Panc1 (cell line): ENCODE data around the gene NFKB1.

Experiments used
- POLR2AphosphoS5 ChIP-seq: IDR thresholded peaks from 2 replicates; pipeline ENCODE4 v1.6.1; 2012; ENCODE audit warnings: mild to moderate bottlenecking, low read depth, low read length, moderate library complexity
- TF ChIP-seq, protein P1 (sequence below): fragments of 450-650 bp; IDR thresholded peaks from 2 replicates; pipeline ENCODE4 v1.5.1; 2017; ENCODE audit warnings: mild to moderate bottlenecking

DNA sequence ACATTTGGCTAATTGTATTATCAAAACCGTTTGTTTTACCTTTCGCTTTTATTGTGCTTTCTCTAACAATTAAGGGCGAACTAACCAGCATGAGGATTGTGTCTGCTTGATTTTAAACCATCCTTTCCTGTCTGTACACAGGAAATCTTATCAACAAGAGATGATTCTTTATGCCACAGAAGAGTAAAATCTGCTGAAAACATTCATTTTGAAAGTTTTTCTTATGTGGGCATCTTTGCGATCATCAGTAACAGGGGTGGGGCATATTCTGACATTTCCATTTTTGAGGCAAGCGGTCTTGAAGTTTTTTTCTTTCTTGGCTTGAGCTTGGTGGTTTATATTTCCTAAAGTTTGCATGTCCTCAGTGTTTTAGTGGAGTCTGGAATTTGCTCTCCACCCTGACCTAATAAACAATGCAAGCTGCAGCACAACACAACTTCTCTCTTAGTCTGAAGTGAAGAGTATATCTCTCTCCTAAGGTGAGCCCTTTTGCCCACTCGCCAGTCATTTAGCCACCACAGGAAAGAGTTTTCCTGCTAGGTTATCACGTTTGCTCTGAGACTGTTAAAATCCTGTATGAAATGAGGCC is 26.6 kb downstream of the NFKB1 start:
- TF ChIP-seq, protein P1, sequence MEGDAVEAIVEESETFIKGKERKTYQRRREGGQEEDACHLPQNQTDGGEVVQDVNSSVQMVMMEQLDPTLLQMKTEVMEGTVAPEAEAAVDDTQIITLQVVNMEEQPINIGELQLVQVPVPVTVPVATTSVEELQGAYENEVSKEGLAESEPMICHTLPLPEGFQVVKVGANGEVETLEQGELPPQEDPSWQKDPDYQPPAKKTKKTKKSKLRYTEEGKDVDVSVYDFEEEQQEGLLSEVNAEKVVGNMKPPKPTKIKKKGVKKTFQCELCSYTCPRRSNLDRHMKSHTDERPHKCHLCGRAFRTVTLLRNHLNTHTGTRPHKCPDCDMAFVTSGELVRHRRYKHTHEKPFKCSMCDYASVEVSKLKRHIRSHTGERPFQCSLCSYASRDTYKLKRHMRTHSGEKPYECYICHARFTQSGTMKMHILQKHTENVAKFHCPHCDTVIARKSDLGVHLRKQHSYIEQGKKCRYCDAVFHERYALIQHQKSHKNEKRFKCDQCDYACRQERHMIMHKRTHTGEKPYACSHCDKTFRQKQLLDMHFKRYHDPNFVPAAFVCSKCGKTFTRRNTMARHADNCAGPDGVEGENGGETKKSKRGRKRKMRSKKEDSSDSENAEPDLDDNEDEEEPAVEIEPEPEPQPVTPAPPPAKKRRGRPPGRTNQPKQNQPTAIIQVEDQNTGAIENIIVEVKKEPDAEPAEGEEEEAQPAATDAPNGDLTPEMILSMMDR = no peak
- no peak for TF ChIP-seq POLR2AphosphoS5
